Mucosa of descending colon (tissue), 3 donors: Measurements from ENCODE around the gene GDI1. TPM values are rescaled to one million over a fixed set of nuclear protein-coding genes. Genes with fewer than 3 reads are reported as not detected.

Source experiments
- ATAC-seq: fragments of 200-7000 bp; cut with Tn5 transposase; one replicate; pipeline ENCODE4 v1.9.1; 2020; ENCODE audit warnings: mild to moderate bottlenecking, moderate library complexity
- DNase-seq, 3 donors: peaks; one replicate each; pipeline ENCODE4 v3.0.0-alpha.2; 2020
- H3K36me3 ChIP-seq: fragments of 200-600 bp; one replicate; pipeline ENCODE4 v1.8.0; 2021; ENCODE audit warnings: low read depth, mild to moderate bottlenecking
- H3K4me1 ChIP-seq: fragments of 200-600 bp; one replicate; pipeline ENCODE4 v1.8.0; 2021; ENCODE audit warnings: low read depth, mild to moderate bottlenecking
- H3K4me3 ChIP-seq: fragments of 200-600 bp; one replicate; pipeline ENCODE4 v1.8.0; 2021; ENCODE audit warnings: mild to moderate bottlenecking
- H3K9me3 ChIP-seq: fragments of 200-600 bp; one replicate; pipeline ENCODE4 v1.8.0; 2021; ENCODE audit warnings: mild to moderate bottlenecking
- CTCF ChIP-seq: fragments of 200-600 bp; IDR thresholded peaks from one replicate; pipeline ENCODE4 v1.8.0; 2022; ENCODE audit warnings: antibody characterized with exemption, mild to moderate bottlenecking
- intact Hi-C, 2 donors: fragments of 100-400 bp; cut with DNase I in 1 of 2; cut with micrococcal nuclease in 1 of 2; formaldehyde crosslinking; loops; one replicate each; pipeline versions ENCODE4 v1.11.0 to v1.11.1; 2022; cut with DNase I, micrococcal nuclease
- total RNA-seq, 3 donors: library from RNA; stranded (reverse); fragmentation: NEBNext Ultra II Directional in 2 of 3; extraction: Animal tissue kit (Norgen Biotek cat#: 25700) in 2 of 3; gene quantifications; one replicate each; pipeline versions ENCODE4 v1.2.1 to v1.2.4, GENCODE V29; 2021 to 2023
- donor health status: DM: no; HTN: no; CAD: no; lungs with moderate emphysema.
- donor health status: DM: no; HTN: no; CAD: no.
- donor health status: DM: no; HTN: yes; CAD: no.

Gene GDI1
- total RNA-seq, 3 donors from 2014 or later: 67.1 to 117 (median 68.1) TPM

GRCh38 chrX:154471839-154472684 is 35.1 kb downstream of the GDI1 start:
- Histone ChIP-seq H3K4me1 (no peaks in the 10 kb centered on the region), H3K36me3 (no peaks in the 10 kb centered on the region), H3K4me3 (no peak overlapping the region), H3K9me3 (no peaks in the 10 kb centered on the region)
- intact Hi-C loops: no loop called here
- no peak for TF ChIP-seq CTCF
- ATAC-seq: peak; percentile 17
- no peak for DNase-seq

- peak; percentile 59 for ATAC-seq
- H3K4me3 ChIP-seq: no peak overlapping the region
These were observed 36.0 kb downstream of the GDI1 start for GRCh38 chrX:154472685-154473632.

GRCh38 chrX:154473683-154474082 is 36.7 kb downstream of the GDI1 start:
- no peak for DNase-seq
- no peaks in the 10 kb centered on the region for H3K9me3 ChIP-seq
- H3K4me1 ChIP-seq: no peaks in the 10 kb centered on the region
- ATAC-seq: no peak
- intact Hi-C loops: no loop called here
- no peaks in the 10 kb centered on the region for H3K36me3 ChIP-seq
- no peak for TF ChIP-seq CTCF
- no peak overlapping the region for H3K4me3 ChIP-seq

More at GRCh38 chrX:154472685-154473632, 36.0 kb downstream of the GDI1 start:
- no peak for DNase-seq
- no peaks in the 10 kb centered on the region for H3K9me3 ChIP-seq
- intact Hi-C loops: no loop called here
- no peak for TF ChIP-seq CTCF
- no peaks in the 10 kb centered on the region for H3K4me1 ChIP-seq
- no peaks in the 10 kb centered on the region for H3K36me3 ChIP-seq

GRCh38 chrX:154476821-154477220 is 39.9 kb downstream of the GDI1 start:
- Histone ChIP-seq H3K9me3 (no peaks in the 10 kb centered on the region), H3K4me3 (no peak overlapping the region), H3K4me1 (no peaks in the 10 kb centered on the region), H3K36me3 (no peaks in the 10 kb centered on the region)
- no peak for TF ChIP-seq CTCF
- ATAC-seq (no peak), DNase-seq (peak in 1 of 3 donors; percentile 17)
- intact Hi-C loops: no loop called here

- ATAC-seq: no peak
- no peaks in the 10 kb centered on the region for H3K4me1 ChIP-seq
- TF ChIP-seq CTCF: no peak
- intact Hi-C loops: no loop called here
- H3K9me3 ChIP-seq: no peaks in the 10 kb centered on the region
- no peak overlapping the region for H3K4me3 ChIP-seq
- no peak for DNase-seq
- no peaks in the 10 kb centered on the region for H3K36me3 ChIP-seq
These were observed 41.0 kb downstream of the GDI1 start for GRCh38 chrX:154477891-154478477.
